ENCODE data around the gene CDH13.
A peak's percentile ranks its signal among the peaks of the same experiment; 100 is the strongest.

The CDH13 gene

DNA sequence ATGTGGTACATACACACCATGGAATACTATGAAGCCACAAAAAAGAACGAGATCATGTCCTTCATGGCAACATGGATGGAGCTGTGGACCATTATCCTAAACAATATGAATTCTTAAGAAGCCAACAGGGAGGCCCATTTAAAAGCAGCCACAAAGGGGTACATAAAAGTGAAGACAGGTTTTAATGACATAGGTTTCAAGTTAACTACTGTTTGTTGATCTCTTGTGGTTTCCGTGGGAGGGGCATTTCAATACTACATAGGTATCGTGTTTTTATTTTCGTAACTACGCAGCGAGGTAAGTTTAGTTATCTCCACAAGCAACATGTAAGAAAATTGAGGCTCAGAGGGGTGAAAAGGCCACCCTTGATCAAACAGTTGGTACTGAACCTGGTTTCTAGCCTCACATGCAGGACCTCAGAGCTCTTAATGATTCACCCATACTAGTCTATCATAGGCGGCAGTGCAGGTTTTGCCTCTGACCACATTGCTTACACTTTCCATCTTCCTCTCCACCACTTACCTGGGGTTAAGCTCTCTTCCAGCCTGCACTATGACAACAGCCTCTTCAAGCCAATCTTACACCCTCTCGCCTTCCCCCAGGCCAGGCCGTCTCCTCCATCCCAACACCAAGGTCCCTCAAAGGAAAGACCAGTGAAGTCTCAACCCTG lies 646.9 kb downstream of the CDH13 start:
- no peak for FAIRE-seq
- no peak for DNase-seq (ENCODE audit: insufficient read length, low spot score)
- TF ChIP-seq POLR2A (IDR thresholded peaks at IDR 0.05; ENCODE audit: low read depth, low read length), result no peak

DNA sequence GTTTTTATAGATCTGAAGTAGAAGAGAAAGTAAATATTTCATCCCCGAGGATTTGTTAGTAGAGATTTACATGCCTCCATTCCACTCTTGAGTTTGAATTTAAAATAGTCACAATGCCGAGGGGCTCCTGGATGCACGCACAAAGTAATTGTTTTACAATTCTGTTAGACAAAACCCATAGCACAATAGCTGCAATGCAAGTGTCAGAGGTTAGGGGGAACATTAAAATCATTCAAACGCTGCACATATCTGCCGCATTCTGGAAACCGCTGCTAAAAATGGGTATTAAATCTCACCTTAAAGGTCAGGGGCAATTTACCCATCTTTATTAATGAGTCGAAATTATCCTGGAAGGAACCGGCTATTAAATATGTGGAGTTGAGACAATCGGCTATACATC lies 652.5 kb downstream of the CDH13 start:
- FAIRE-seq, result no peak
- no peak for TF ChIP-seq POLR2A (IDR thresholded peaks at IDR 0.05; ENCODE audit: low read depth, low read length)
- DNase-seq (ENCODE audit: insufficient read length, low spot score), result no peak

DNA sequence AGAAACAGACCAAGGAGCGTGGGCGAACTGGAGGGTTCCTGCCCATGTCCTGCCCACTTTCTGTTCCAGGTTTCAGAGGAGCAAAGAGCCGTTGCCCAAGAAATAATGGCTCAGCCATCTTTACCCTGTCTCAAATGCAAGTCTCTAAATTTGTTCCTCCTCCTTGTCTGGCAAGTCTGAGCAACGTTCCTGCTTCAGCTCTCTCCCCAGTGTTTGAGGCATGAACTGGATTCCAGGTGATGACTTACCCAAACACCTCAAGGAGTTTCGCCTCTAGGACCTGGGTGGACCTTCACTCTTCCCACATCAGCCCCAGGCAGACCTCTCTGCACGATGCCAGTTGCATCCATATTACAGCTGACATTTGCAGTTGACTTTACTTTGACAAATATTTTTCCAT lies 659.2 kb downstream of the CDH13 start:
- DNase-seq (ENCODE audit: insufficient read length, low spot score) (no peak), FAIRE-seq (no peak)
- TF ChIP-seq POLR2A (IDR thresholded peaks at IDR 0.05; ENCODE audit: low read depth, low read length), result no peak

DNA sequence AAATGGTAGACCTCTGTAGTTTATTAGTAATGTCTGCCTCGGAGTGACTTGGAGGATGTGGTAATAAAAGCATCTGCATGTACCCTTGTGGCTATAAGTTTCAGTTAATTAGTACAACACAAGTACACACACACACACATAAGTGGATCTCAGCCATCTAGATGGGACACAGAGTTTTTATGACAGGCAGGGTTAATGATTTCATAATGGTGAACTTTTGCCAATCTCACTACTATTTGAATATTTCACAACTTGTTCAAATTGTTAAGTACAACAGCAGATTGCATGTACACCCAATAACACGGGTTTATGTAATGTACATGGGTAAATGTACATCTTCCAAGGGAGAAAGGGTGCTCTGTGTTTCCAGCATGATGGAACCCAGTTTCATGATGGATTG lies 669.7 kb downstream of the CDH13 start:
- no peak for DNase-seq (ENCODE audit: insufficient read length, low spot score)
- FAIRE-seq, result no peak
- no peak for TF ChIP-seq POLR2A (IDR thresholded peaks at IDR 0.05; ENCODE audit: low read depth, low read length)

DNA sequence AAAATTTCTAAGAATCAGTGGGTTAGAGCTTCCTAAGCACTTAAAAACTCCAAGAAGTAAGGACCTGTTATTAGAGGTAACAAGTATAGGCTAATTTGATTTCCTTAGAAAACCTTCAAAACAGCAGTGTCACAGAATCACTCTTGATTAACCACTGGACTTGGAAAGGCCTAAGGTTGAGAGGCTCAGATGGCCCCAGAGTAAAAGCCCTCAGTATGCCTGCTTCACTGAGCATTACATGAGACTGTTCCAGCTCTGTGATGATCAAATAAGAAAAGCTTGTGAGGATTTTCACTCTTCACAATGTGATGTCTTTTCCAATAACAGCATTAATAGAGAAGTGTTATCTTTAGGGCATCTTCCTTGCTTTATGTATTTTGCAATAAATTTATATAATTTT lies 671.8 kb downstream of the CDH13 start:
- TF ChIP-seq POLR2A (IDR thresholded peaks at IDR 0.05; ENCODE audit: low read depth, low read length), result no peak
- DNase-seq (ENCODE audit: insufficient read length, low spot score) (no peak), FAIRE-seq (no peak)

DNA sequence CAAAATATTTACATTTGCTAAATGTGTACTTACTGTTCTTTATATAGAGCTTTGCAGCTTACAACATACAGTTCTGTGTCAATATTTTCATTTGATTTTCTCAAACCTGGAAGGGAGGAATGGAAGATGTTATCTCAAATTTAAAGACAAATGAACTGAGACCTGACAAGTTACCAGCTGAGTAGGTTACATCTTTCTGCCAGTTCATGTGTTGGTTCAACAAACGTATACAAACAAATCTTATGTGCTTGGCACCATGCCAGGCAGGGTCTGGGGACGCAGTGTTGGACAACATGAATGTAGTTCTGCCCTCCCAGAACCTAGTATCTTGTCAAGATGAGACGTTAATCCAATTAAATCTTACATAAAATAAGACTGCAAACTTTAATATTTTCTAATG lies 673.6 kb downstream of the CDH13 start:
- no peak for TF ChIP-seq POLR2A (IDR thresholded peaks at IDR 0.05; ENCODE audit: low read depth, low read length)
- no peak for DNase-seq (ENCODE audit: insufficient read length, low spot score)
- no peak for FAIRE-seq

DNA sequence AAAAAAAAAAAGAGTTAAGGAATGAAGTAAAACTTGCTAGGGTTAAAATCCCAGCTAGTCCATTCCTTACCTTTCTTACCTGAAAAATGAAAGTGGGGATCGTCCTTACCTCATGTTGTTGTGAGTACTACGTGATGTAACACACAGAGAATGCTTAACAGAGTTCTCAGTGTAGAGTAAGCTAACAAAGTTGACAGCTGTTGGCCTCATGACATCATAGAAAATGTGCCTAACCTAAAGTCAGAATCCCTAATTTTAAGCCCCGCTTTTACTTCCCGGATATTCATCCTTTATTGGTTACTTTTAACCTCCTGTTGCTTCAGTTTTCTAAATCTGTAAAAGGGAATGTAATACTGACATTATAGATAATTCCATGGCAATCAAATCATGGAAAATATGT lies 675.2 kb downstream of the CDH13 start:
- DNase-seq (ENCODE audit: insufficient read length, low spot score) (no peak), FAIRE-seq (no peak)
- TF ChIP-seq POLR2A (IDR thresholded peaks at IDR 0.05; ENCODE audit: low read depth, low read length), result no peak

DNA sequence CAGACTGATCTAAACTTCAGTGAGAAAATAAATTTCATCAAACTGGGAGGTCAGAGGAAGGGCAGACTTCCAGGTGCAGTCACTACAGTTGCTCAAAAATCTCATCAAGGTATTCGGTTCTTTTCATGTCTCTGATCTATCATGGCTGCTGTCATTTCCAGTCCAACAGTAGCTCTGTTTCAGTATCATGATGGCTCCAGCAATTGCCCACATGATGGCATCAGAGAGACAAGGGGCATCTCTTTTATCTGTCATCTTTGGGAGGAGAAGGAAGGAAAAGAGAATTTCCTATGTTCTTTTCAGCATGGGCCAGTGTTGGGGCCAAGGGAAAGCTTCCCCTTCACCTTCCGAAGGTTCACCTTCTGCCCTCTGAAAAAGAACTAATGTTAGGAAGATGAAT lies 676.1 kb downstream of the CDH13 start:
- DNase-seq (ENCODE audit: insufficient read length, low spot score), result no peak
- TF ChIP-seq POLR2A (IDR thresholded peaks at IDR 0.05; ENCODE audit: low read depth, low read length), result no peak
- FAIRE-seq, result no peak

DNA sequence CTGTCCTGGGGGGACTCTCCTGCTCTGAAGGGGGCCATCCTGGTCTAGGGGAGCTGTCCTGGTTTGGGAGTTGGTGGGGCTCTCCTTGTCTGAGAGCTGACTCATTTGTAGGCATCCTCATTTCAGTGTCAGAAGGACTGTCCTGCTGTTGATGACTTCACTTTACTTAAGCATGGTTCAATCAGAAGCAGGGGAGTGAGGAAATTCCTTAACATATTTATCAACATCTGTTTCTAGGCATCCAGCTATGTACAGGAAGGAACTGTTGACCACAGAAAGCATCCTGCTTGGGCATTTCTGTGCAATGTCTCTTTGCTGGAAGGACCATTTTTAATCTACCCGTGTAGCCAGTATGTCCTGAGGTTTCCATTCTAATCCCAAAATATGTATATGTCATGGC lies 678.3 kb downstream of the CDH13 start:
- TF ChIP-seq POLR2A (IDR thresholded peaks at IDR 0.05; ENCODE audit: low read depth, low read length), result no peak
- DNase-seq (ENCODE audit: insufficient read length, low spot score), result peak; percentile 53
- peak; percentile 53 for FAIRE-seq

DNA sequence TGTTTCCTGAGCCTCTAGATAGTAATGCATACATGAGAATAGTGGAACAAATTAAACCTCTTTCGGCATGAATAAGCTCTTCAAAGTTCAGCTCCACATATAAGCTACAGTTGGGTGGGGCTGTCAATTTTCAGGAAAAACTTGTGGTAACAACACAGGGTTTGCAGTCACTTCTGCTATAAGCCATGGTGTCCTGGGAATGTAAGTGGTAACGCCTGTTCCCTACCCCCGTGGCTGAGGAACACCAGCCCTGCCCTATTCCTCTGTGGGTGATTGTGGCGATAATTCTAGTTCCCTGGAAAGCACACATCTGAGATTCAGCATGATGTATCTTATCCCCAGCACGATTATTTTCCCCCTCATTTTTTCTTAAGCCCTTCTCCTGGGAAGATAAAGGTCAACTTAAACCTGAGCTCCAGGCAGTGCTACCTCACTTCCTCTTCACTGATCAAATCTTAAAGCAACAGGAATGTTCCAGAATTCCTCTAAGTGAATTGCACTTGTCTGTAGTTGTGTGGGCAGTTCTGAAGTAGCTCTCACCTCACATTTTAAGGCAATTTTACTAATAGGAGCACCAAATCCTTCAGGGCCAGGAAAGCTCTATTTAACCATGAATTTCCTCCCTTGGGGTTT lies 680.3 kb downstream of the CDH13 start:
- no peak for TF ChIP-seq POLR2A (IDR thresholded peaks at IDR 0.05; ENCODE audit: low read depth, low read length)
- FAIRE-seq, result no peak
- no peak for DNase-seq (ENCODE audit: insufficient read length, low spot score)

DNA sequence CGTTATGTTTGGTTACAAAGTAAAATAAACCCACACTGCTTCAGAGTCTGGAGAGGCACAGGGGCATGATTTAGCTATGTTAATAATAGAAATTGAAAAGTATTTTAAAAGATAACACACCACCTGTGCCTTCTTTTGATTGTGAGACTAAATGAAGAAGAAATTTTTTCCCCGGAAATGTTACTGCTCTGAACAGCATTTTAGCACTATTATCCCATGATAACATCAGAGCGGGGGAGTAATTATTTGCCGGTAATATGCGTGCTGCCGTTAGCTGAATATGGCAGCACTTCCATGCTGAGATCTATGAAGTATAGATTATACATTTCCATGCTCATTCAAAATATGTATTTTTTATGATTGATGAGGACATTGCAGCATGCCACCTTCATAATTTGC lies 680.8 kb downstream of the CDH13 start:
- no peak for DNase-seq (ENCODE audit: insufficient read length, low spot score)
- no peak for TF ChIP-seq POLR2A (IDR thresholded peaks at IDR 0.05; ENCODE audit: low read depth, low read length)
- FAIRE-seq, result no peak

DNA sequence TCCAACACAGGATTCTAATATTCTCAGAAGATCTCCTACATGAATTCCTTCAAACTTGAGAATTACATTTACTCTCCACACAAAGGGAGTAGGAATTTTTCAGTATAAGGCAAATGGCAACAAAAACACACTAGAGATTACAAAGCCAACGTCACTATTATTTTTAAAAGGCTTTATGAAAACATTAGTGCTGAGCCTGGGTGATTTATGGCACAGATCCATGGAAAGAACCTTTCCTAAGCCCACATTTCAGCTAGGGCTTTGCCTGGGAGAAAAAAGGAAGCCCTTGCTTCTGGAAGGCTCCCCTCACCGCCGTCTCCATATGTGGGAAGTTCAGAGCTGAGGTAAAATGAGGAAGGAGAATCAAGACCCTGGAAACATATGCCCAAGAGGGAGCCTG lies 681.6 kb downstream of the CDH13 start:
- FAIRE-seq (no peak), DNase-seq (ENCODE audit: insufficient read length, low spot score) (no peak)
- TF ChIP-seq POLR2A (IDR thresholded peaks at IDR 0.05; ENCODE audit: low read depth, low read length), result no peak

DNA sequence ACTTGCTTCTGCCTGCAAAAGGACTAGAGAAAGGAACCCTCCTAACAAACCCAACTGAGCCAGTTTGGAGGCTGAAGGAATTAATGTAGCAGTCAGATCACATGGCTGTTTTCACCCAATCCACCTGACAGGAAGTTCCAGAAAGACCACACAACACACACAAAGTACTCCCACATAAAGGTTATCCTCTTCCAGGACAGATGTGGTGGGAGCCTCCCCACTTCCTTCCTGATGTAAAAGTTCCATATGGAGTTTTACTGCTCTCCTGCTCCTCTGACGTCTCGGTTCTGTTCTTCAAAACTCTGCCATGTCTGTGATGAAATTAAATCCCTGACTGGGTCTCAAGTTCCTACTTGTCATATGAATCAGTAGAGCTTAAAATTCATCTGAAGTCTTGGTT lies 684.0 kb downstream of the CDH13 start:
- no peak for TF ChIP-seq POLR2A (IDR thresholded peaks at IDR 0.05; ENCODE audit: low read depth, low read length)
- FAIRE-seq, result no peak
- no peak for DNase-seq (ENCODE audit: insufficient read length, low spot score)

DNA sequence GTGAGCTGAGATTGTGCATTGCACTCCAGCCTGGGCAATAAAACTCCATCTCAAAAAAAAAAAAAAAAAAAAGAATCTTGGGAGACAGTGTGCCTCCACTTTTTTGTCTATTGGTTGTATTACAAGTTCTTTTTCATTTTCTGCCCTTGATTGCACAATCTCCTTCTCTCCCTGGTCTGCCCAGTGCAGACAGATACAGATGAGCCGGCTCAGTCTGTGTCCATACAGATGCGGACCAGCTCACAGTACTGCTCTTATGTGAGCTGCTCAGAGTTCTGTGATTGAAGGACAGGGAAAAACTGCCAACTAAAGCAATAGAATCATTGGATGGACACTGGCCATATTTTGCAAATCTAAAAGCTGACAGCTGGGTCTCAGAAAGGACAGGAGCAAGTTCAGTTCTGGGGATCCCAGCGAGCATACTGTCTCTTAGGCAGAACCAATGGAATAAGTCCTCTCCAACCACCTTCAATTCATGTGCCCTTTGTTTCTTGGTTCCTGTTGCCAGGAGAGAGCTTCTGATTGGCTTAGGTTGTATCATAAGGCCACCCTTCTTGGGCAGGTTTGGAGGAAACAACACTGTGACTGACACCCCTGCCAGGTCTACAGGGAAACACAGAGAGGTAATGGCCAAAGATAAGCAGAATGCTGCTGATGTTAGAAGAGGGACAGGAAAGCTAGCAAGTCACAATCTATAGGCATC lies 685.4 kb downstream of the CDH13 start:
- FAIRE-seq (no peak), DNase-seq (ENCODE audit: insufficient read length, low spot score) (no peak)
- TF ChIP-seq POLR2A (IDR thresholded peaks at IDR 0.05; ENCODE audit: low read depth, low read length), result no peak

DNA sequence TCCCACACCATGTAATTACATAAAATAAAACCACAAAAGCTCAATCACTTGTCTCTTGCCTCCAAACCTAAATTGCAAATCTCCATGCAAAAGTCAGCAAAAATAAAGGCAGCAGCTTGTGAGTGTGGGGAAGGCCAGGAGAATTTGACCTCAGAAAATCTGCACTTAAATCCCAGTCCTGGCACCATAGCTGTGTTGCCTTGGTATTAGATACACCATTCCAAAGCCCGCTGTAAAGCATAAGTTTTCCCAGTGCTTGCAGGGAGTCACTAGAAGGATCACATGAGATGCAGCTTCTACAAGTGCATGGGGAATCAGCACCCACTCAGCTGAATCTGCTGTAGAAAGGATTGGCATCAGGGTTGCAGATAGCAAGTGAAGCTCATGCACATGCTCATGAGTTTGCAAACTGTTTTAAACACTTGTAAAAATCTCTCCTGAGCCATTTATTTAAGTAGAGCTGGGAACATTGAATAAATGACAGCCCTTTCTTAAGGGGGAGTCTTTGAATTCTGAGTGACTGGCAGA lies 686.0 kb downstream of the CDH13 start:
- FAIRE-seq, result no peak
- DNase-seq (ENCODE audit: insufficient read length, low spot score), result no peak
- no peak for TF ChIP-seq POLR2A (IDR thresholded peaks at IDR 0.05; ENCODE audit: low read depth, low read length)

Data from H54 (cell line).